ENCODE data around the gene USHBP1. TPM values are rescaled to one million over a fixed set of nuclear protein-coding genes. Genes with fewer than 3 reads are reported as not detected.

The USHBP1 gene
- total and polyA plus RNA-seq, 2 of the 13 experiments (the other 11 are each of a cell fraction or from before 2014, with no cell fraction given), result 0.15 to 1.5 TPM

DNA sequence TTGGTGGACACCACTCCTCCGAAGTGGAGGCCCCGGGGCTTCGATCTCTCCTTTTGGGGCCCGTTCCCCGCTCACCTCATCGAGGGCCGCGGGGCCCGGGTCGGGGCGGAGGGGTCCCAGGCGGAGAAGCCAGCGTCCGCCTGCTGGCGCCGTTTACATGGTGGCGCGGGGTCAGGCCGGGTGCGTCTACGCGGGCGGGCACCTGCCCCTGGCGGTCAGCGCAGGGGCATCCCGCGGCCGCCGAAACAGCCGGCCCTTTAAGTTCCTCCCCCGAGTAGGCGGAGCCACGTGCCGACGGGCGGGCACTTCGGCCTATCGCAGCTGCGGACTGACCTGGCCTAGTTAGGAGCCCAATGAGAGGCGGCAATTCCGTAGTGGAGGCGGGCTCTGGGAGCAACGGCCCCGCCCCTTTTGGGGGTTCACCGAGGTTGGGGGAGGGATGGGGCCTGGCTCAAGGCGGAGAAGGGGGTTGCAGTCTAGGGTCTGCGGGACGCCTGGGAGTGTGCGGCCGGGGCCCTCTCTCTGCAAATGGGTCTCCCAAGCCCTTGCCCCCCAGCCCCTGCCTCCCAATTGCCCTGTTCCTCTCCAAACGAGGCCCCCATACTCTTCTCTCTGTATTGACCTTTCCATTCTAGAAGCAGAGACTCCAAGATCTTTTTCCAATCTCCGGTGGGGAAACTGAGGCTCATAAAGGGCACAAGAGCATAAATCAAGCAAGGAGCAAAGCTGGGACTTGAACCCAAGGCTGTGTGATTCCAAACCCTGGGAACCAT is 38.8 kb upstream of the USHBP1 start, which contains the start of gene ABHD8 (continued):
- no peak for TF ChIP-seq SMC3 (IDR thresholded peaks at IDR 0.05; ENCODE audit: low read length)
- TF ChIP-seq DRAP1 (CRISPR knock-in tag; IDR thresholded peaks at IDR 0.05), result peak; percentile 96
- TF ChIP-seq, protein P1, sequence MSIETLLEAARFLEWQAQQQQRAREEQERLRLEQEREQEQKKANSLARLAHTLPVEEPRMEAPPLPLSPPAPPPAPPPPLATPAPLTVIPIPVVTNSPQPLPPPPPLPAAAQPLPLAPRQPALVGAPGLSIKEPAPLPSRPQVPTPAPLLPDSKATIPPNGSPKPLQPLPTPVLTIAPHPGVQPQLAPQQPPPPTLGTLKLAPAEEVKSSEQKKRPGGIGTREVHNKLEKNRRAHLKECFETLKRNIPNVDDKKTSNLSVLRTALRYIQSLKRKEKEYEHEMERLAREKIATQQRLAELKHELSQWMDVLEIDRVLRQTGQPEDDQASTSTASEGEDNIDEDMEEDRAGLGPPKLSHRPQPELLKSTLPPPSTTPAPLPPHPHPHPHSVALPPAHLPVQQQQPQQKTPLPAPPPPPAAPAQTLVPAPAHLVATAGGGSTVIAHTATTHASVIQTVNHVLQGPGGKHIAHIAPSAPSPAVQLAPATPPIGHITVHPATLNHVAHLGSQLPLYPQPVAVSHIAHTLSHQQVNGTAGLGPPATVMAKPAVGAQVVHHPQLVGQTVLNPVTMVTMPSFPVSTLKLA (IDR thresholded peaks at IDR 0.05), result peak; percentile 50
- TF ChIP-seq FUBP1 (CRISPR knock-in tag; IDR thresholded peaks at IDR 0.05; ENCODE audit: borderline replicate concordance), result no peak
- TF ChIP-seq, protein P2, sequence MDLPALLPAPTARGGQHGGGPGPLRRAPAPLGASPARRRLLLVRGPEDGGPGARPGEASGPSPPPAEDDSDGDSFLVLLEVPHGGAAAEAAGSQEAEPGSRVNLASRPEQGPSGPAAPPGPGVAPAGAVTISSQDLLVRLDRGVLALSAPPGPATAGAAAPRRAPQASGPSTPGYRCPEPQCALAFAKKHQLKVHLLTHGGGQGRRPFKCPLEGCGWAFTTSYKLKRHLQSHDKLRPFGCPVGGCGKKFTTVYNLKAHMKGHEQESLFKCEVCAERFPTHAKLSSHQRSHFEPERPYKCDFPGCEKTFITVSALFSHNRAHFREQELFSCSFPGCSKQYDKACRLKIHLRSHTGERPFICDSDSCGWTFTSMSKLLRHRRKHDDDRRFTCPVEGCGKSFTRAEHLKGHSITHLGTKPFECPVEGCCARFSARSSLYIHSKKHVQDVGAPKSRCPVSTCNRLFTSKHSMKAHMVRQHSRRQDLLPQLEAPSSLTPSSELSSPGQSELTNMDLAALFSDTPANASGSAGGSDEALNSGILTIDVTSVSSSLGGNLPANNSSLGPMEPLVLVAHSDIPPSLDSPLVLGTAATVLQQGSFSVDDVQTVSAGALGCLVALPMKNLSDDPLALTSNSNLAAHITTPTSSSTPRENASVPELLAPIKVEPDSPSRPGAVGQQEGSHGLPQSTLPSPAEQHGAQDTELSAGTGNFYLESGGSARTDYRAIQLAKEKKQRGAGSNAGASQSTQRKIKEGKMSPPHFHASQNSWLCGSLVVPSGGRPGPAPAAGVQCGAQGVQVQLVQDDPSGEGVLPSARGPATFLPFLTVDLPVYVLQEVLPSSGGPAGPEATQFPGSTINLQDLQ (CRISPR knock-in tag; IDR thresholded peaks at IDR 0.05), result peak; percentile 35; the same call in 1 of the 2 replicates
- peak; percentile 86; the same call in 1 of the 2 replicates for TF ChIP-seq ZNF160 (CRISPR knock-in tag; IDR thresholded peaks at IDR 0.05)
- no peak for TF ChIP-seq ELF4 (CRISPR knock-in tag; IDR thresholded peaks at IDR 0.05; ENCODE audit: borderline replicate concordance)
- TF ChIP-seq ZNF460 (CRISPR knock-in tag; IDR thresholded peaks at IDR 0.05; ENCODE audit: borderline replicate concordance), result no peak
- no peak for TF ChIP-seq ZNF367 (CRISPR knock-in tag; IDR thresholded peaks at IDR 0.05; ENCODE audit: borderline replicate concordance)
- TF ChIP-seq RBM39 (IDR thresholded peaks at IDR 0.05; ENCODE audit: low read depth, low read length, poor library complexity, severe bottlenecking), result no peak
- no peak for TF ChIP-seq ISX (CRISPR knock-in tag; conservative IDR thresholded peaks at IDR 0.05)
- no peak for TF ChIP-seq GTF3A (CRISPR knock-in tag; conservative IDR thresholded peaks at IDR 0.05)
- TF ChIP-seq ZNF839 (CRISPR knock-in tag; IDR thresholded peaks at IDR 0.05; ENCODE audit: borderline replicate concordance), result no peak
- TF ChIP-seq ZNF766 (CRISPR knock-in tag; IDR thresholded peaks at IDR 0.05; ENCODE audit: borderline replicate concordance), result no peak
- TF ChIP-seq ZNF660 (CRISPR knock-in tag; IDR thresholded peaks at IDR 0.05; ENCODE audit: borderline replicate concordance, low read depth), result no peak
- TF ChIP-seq ZNF577 (CRISPR knock-in tag; IDR thresholded peaks at IDR 0.05; ENCODE audit: borderline replicate concordance, low read depth), result no peak
- TF ChIP-seq XRCC5 (optimal IDR thresholded peaks at IDR 0.05; ENCODE audit: low read length), result peak; percentile 51
- TF ChIP-seq KLF13 (CRISPR knock-in tag; IDR thresholded peaks at IDR 0.05), result no peak
- TF ChIP-seq, protein P3, sequence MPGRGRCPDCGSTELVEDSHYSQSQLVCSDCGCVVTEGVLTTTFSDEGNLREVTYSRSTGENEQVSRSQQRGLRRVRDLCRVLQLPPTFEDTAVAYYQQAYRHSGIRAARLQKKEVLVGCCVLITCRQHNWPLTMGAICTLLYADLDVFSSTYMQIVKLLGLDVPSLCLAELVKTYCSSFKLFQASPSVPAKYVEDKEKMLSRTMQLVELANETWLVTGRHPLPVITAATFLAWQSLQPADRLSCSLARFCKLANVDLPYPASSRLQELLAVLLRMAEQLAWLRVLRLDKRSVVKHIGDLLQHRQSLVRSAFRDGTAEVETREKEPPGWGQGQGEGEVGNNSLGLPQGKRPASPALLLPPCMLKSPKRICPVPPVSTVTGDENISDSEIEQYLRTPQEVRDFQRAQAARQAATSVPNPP (CRISPR knock-in tag; IDR thresholded peaks at IDR 0.05), result no peak
- peak; percentile 15 for TF ChIP-seq ZNF781 (CRISPR knock-in tag; IDR thresholded peaks at IDR 0.05; ENCODE audit: borderline replicate concordance, not compliant biosample characterization)
- no peak for TF ChIP-seq PHF20 (CRISPR knock-in tag; IDR thresholded peaks at IDR 0.05)

Measured in HepG2 (cell line).